NK-92 (cell line): ENCODE data around the gene ACSL4.
"Not testable (repeated sequence)": the region's sequence is repeated elsewhere in the genome, so short reads cannot be mapped to it uniquely, and the experiment has no call there.

Experiments
- DNase-seq: peaks from one replicate; lab custom pipeline; 2025; ENCODE audit not compliant: unreplicated experiment; lab: John Stamatoyannopoulos, UW

ACSL4 gene

GRCh38 chrX:109679820-109680219 is 53.2 kb downstream of the ACSL4 start:
- DNase-seq, result no peak

DNA sequence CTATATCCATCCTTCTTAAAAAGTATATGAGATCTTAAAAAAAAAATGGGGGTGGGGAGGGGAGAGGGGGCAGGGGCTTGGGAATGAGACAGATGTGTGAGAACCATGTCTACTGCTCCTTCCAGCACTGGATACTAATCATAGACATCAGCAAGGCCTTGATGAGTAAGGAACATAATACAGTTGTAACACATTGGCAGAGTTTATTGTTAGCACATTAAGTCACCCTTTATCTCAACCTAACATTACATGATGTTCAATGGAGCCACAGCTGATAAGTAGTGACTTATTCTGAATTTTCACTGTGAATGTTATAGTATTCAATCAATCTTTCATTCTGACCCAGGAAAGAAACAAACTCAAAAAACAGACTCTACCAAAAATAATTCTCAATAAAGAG is 60.8 kb downstream of the ACSL4 start:
- no peak for DNase-seq

DNA sequence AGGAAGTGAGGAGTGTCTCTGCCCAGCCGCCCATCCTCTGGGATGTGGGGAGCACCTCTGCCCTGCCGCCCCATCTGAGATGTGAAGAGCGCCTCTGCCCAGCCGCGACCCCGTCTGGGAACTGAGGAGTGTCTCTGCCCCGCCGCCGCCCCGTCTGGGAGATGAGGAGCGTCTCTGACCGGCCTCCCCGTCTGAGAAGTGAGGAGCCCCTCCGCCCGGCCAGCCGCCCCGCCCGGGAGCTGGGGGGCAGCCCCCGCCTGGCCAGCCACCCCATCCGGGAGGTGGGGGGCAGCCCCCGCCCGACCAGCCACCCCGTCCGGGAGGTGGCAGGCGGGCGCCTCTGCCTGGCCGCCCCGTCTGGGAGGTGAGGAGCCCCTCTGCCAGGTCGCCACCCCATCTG is 61.9 kb downstream of the ACSL4 start:
- not testable (repeated sequence) for DNase-seq

GRCh38 chrX:109667986-109668385 is 65.1 kb downstream of the ACSL4 start:
- no peak for DNase-seq

GRCh38 chrX:109660435-109661143 is 72.5 kb downstream of the ACSL4 start:
- no peak for DNase-seq

DNA sequence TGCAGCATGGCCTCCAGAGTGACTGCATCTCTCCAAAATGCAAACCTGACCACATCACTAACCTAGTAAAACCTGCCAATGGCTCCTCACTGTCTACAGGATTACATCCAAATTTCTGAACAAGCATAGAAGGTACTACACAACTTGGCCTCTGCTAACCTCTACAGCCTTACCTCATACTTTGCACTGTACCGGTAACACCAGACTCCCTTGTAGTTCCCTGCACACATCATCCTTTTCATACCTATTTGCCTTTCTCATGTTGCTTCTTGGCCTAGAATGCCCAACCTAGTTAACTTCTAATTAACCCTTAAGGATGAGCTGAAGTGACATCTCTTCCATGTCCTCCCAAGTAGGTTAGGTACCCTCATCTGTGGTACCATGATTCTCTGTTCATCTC is 74.7 kb downstream of the ACSL4 start:
- DNase-seq, result no peak

DNA sequence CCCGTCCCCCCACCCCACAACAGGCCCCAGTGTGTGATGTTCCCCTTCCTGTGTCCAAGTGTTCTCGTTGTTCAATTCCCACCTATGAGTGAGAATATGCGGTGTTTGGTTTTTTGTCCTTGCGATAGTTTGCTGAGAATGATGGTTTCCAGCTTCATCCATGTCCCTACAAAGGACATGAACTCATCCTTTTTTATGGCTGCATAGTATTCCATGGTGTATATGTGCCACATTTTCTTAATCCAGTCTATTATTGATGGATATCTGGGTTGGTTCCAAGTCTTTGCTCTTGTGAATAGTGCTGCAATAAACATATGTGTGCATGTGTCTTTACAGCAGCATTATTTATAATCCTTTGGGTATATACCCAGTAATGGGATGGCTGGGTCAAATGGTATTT is 75.7 kb downstream of the ACSL4 start:
- not testable (repeated sequence) for DNase-seq

DNA sequence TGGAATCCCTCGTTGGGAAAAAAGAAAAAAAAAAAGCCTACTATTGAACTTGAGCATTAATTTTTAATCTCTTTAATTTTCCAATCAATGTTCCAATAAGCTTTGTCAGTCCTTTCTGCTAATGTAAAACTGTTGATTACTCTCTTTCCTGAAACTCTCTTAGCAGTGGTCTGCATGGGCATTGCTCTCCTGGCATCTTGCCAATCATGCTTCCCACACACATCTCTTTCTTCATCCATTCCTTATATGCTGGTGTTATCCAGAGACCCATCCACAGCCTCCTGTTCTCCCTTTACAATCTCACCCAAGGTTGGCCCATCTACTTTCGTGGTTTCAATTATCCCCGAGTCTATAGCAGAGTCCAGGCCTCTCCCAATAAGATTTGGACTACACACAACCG is 76.3 kb downstream of the ACSL4 start:
- no peak for DNase-seq

GRCh38 chrX:109655502-109656201 is 77.4 kb downstream of the ACSL4 start:
- DNase-seq, result no peak

- no peak for DNase-seq
These were observed 78.4 kb downstream of the ACSL4 start for GRCh38 chrX:109654516-109655109.

DNA sequence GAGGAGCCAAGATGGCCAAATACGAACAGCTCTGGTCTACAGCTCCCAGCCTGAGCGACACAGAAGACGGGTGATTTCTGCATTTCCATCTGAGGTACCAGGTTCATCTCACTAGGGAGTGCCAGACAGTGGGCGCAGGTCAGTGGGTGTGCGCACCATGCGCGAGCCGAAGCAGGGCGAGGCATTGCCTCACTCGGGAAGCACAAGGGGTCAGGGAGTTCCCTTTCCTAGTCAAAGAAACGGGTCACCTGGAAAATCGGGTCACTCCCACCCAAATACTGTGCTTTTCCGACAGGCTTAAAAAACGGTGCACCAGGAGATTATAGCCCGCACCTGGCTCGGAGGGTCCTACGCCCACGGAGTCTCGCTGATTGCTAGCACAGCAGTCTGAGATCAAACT is 88.4 kb downstream of the ACSL4 start:
- DNase-seq, result not testable (repeated sequence)

- no peak for DNase-seq
These were observed 89.4 kb downstream of the ACSL4 start for GRCh38 chrX:109643687-109644086.

- DNase-seq, result no peak
These were observed 94.9 kb downstream of the ACSL4 start for GRCh38 chrX:109638158-109638557.

- DNase-seq, result not testable (repeated sequence)
These were observed 95.6 kb downstream of the ACSL4 start for GRCh38 chrX:109637477-109637876.

- no peak for DNase-seq
These were observed 97.9 kb downstream of the ACSL4 start for GRCh38 chrX:109635146-109635545.

DNA sequence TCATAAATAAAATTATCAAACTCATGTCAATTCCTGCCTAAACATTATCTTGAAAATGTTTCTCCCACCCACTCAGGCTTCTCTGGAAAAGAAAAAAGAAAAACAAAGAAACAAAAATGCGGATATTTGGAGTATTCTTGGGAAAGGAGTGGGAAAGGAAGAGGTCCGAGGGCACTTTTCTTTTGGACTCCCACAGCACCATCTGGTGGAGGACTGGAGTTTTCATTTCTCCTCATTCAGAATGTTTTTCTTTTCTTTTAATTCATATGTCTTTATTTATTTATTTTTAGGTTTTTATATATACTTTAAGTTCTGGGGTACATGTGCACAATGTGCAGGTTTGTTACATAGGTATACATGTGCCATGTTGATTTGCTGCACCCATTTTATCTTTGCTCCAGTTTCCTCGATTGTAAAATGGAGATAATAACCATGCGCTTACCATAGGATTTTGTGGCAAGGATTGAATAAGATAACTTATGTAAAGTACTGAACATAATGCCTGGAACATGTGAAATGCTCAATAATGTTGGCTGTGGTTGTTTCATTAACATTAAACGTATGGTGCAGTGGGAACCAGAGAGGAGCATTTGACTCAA is 100.1 kb downstream of the ACSL4 start:
- DNase-seq, result no peak

- DNase-seq, result no peak
These were observed 103.7 kb downstream of the ACSL4 start for GRCh38 chrX:109629310-109629709.

DNA sequence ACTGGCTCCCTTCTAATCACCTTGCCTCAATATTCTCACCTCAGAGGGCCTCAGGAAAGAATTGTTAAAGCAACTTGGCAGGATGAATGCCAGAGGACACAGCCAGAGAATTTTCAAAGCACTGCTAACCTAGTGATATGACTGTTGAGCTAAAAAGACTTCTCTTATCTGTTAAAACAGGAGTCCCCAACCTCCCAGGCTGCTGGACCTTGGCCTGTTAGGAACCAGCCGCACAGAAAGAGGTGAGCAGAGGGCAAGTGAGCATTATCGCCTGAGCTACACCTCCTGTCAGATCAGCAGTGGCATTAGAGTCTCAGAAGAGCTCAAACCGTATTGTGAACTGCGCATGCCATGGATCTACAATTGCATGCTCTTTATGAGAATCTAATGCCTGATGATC is 106.4 kb downstream of the ACSL4 start:
- DNase-seq, result no peak

GRCh38 chrX:109624641-109625616 is 108.1 kb downstream of the ACSL4 start, which contains the start of gene KCNE5:
Gene KCNE5, minus strand, starts transcription at chrX:109625172. Its CDS starts 152 bp downstream, at chrX:109625020.
- no peak for DNase-seq

GRCh38 chrX:109623997-109624396 is 109.1 kb downstream of the ACSL4 start:
- DNase-seq, result no peak

DNA sequence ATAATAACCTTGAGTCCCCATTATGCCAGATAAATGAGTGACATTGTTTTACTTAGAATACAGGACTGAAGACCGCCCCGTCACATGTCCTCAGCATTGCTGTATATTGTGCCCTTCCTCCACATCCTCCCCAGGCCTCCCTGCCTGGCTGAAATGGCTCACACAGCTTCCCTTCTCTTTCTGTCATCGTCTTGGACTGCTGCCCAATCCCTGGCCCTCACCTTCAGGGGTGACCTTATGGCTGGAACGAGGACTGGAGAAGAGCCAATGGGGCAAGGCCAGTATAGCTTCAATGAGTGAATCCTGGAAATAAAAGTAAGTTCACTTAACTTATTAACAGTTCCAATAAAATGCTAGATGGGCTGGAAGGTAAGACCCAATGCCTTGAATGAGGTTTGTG is 110.8 kb downstream of the ACSL4 start:
- DNase-seq, result no peak
